WTC11 (cell line): ENCODE measurements around the gene NOTUM. TPM values are rescaled to one million over a fixed set of nuclear protein-coding genes. Genes with fewer than 3 reads are reported as not detected.

Experiments used
- ATAC-seq: fragments of 200-7000 bp; cut with Tn5 transposase; 2 replicates; pipeline ENCODE4 v1.10.0; 2021; ENCODE audit warnings: mild to moderate bottlenecking, moderate library complexity
- CTCF ChIA-PET: fragments of 300-600 bp; sonication (Branson Sonifier 250); formaldehyde crosslinking; loops from one replicate; lab custom pipeline; 2021; ENCODE audit warnings: antibody characterized with exemption; lab: Charles Lee
- POLR2A ChIA-PET: fragments of 350-600 bp; sonication (Branson Sonifier 250); formaldehyde crosslinking; loops from one replicate; lab custom pipeline; 2021; ENCODE audit warnings: antibody characterized with exemption; lab: Charles Lee
- DNase-seq: peaks from one replicate; pipeline ENCODE4 v3.0.0; 2021; ENCODE audit warnings: low spot score
- H3K27ac Mint-ChIP-seq: 2 replicates; pipeline ENCODE4 v1.8.0; 2021; ENCODE audit warnings: mixed read lengths
- H3K27me3 Mint-ChIP-seq: 2 replicates; pipeline ENCODE4 v1.8.0; 2021; ENCODE audit warnings: low read depth, mild to moderate bottlenecking, moderate library complexity, mixed read lengths
- H3K36me3 Mint-ChIP-seq: 2 replicates; pipeline ENCODE4 v1.8.0; 2021; ENCODE audit warnings: mixed read lengths
- H3K4me1 Mint-ChIP-seq: 2 replicates; pipeline ENCODE4 v1.8.0; 2022; ENCODE audit warnings: mixed read lengths
- H3K4me3 Mint-ChIP-seq: 2 replicates; pipeline ENCODE4 v1.8.0; 2021; ENCODE audit warnings: mild to moderate bottlenecking, moderate library complexity, mixed read lengths
- H3K9me3 Mint-ChIP-seq: 2 replicates; pipeline ENCODE4 v1.8.0; 2021; ENCODE audit warnings: mixed read lengths
- ATF3 ChIP-seq: sonication (generic); formaldehyde crosslinking; conservative IDR thresholded peaks from 2 replicates; pipeline ENCODE4 v1.8.1; 2022; ENCODE audit warnings: mild to moderate bottlenecking, missing genetic modification reagents
- CREB1 ChIP-seq: sonication (generic); formaldehyde crosslinking; IDR thresholded peaks from 2 replicates; pipeline ENCODE4 v1.8.0; 2023; ENCODE audit warnings: mild to moderate bottlenecking, missing genetic modification reagents
- ETV6 ChIP-seq: sonication (generic); formaldehyde crosslinking; IDR thresholded peaks from 2 replicates; pipeline ENCODE4 v1.8.1; 2022; ENCODE audit warnings: mild to moderate bottlenecking, missing genetic modification reagents
- FOXP4 ChIP-seq: sonication (generic); formaldehyde crosslinking; IDR thresholded peaks from 2 replicates; pipeline ENCODE4 v1.8.0; 2022; ENCODE audit warnings: mild to moderate bottlenecking, missing genetic modification reagents
- HMGA2 ChIP-seq: fragments of 250-450 bp; sonication (Bioruptor Pico); IDR thresholded peaks from 2 replicates; pipeline ENCODE4 v1.4.0; 2021; ENCODE audit warnings: mild to moderate bottlenecking, moderate library complexity
- HMGXB4 ChIP-seq: sonication (generic); formaldehyde crosslinking; IDR thresholded peaks from 2 replicates; pipeline ENCODE4 v1.8.1; 2023; ENCODE audit warnings: mild to moderate bottlenecking, moderate library complexity, missing genetic modification reagents
- IRF2 ChIP-seq: sonication (generic); formaldehyde crosslinking; IDR thresholded peaks from 2 replicates; pipeline ENCODE4 v1.8.0; 2022; ENCODE audit warnings: low read depth, missing genetic modification reagents, borderline replicate concordance
- JAZF1 ChIP-seq: fragments of 250-450 bp; sonication (Bioruptor Pico); IDR thresholded peaks from 2 replicates; pipeline ENCODE4 v1.9.0; 2021; ENCODE audit warnings: moderate library complexity, mild to moderate bottlenecking, inconsistent platforms
- MAX ChIP-seq: sonication (generic); formaldehyde crosslinking; IDR thresholded peaks from 2 replicates; pipeline ENCODE4 v1.8.0; 2022; ENCODE audit warnings: mild to moderate bottlenecking, missing genetic modification reagents
- ZNF423 ChIP-seq: fragments of 250-450 bp; sonication (Bioruptor Pico); IDR thresholded peaks from 2 replicates; pipeline ENCODE4 v2.1.2; 2022; ENCODE audit warnings: mild to moderate bottlenecking, moderate library complexity
- total RNA-seq: library from RNA; stranded (reverse); gene quantifications from 3 replicates; pipeline ENCODE4 v1.2.3, GENCODE V29; 2021
- TF ChIP-seq, protein P1 (sequence below): fragments of 250-450 bp; sonication (Bioruptor Pico); IDR thresholded peaks from 2 replicates; pipeline ENCODE4 v1.9.0; 2021; ENCODE audit warnings: mild to moderate bottlenecking
- TF ChIP-seq, protein P2 (sequence below): sonication (generic); formaldehyde crosslinking; IDR thresholded peaks from 2 replicates; pipeline ENCODE4 v1.8.1; 2023; ENCODE audit warnings: mild to moderate bottlenecking, missing genetic modification reagents, moderate library complexity
- TF ChIP-seq, protein P3 (sequence below): sonication (generic); formaldehyde crosslinking; IDR thresholded peaks from 2 replicates; pipeline ENCODE4 v1.8.1; 2023; ENCODE audit warnings: mild to moderate bottlenecking, missing genetic modification reagents
- TF ChIP-seq, protein P4 (sequence below): fragments of 250-450 bp; sonication (Bioruptor Pico); IDR thresholded peaks from 2 replicates; pipeline ENCODE4 v1.8.0; 2021; ENCODE audit warnings: mild to moderate bottlenecking
- TF ChIP-seq, protein P5 (sequence below): sonication (generic); formaldehyde crosslinking; IDR thresholded peaks from 2 replicates; pipeline ENCODE4 v1.8.1; 2023; ENCODE audit warnings: mild to moderate bottlenecking, missing genetic modification reagents, moderate library complexity
- TF ChIP-seq, protein P6 (sequence below): fragments of 250-450 bp; sonication (Bioruptor Pico); IDR thresholded peaks from 2 replicates; pipeline ENCODE4 v1.9.0; 2021; ENCODE audit warnings: moderate library complexity, mild to moderate bottlenecking, inconsistent platforms, borderline replicate concordance
- TF ChIP-seq, protein P7 (sequence below): sonication (generic); formaldehyde crosslinking; IDR thresholded peaks from 2 replicates; pipeline ENCODE4 v1.8.1; 2023; ENCODE audit warnings: mild to moderate bottlenecking, missing genetic modification reagents

Gene NOTUM
- total RNA-seq, 1 experiment from 2014 or later: 1.7 TPM

- TF ChIP-seq, protein P1, sequence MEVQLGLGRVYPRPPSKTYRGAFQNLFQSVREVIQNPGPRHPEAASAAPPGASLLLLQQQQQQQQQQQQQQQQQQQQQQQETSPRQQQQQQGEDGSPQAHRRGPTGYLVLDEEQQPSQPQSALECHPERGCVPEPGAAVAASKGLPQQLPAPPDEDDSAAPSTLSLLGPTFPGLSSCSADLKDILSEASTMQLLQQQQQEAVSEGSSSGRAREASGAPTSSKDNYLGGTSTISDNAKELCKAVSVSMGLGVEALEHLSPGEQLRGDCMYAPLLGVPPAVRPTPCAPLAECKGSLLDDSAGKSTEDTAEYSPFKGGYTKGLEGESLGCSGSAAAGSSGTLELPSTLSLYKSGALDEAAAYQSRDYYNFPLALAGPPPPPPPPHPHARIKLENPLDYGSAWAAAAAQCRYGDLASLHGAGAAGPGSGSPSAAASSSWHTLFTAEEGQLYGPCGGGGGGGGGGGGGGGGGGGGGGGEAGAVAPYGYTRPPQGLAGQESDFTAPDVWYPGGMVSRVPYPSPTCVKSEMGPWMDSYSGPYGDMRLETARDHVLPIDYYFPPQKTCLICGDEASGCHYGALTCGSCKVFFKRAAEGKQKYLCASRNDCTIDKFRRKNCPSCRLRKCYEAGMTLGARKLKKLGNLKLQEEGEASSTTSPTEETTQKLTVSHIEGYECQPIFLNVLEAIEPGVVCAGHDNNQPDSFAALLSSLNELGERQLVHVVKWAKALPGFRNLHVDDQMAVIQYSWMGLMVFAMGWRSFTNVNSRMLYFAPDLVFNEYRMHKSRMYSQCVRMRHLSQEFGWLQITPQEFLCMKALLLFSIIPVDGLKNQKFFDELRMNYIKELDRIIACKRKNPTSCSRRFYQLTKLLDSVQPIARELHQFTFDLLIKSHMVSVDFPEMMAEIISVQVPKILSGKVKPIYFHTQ (CRISPR knock-in tag): no peak
- TF ChIP-seq, protein P2, sequence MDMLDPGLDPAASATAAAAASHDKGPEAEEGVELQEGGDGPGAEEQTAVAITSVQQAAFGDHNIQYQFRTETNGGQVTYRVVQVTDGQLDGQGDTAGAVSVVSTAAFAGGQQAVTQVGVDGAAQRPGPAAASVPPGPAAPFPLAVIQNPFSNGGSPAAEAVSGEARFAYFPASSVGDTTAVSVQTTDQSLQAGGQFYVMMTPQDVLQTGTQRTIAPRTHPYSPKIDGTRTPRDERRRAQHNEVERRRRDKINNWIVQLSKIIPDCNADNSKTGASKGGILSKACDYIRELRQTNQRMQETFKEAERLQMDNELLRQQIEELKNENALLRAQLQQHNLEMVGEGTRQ (CRISPR knock-in tag): no peak
- TF ChIP-seq ATF3: no peak
- no peak for TF ChIP-seq HMGXB4 (CRISPR knock-in tag)
- no peak for TF ChIP-seq FOXP4 (CRISPR knock-in tag)
- TF ChIP-seq, protein P3, sequence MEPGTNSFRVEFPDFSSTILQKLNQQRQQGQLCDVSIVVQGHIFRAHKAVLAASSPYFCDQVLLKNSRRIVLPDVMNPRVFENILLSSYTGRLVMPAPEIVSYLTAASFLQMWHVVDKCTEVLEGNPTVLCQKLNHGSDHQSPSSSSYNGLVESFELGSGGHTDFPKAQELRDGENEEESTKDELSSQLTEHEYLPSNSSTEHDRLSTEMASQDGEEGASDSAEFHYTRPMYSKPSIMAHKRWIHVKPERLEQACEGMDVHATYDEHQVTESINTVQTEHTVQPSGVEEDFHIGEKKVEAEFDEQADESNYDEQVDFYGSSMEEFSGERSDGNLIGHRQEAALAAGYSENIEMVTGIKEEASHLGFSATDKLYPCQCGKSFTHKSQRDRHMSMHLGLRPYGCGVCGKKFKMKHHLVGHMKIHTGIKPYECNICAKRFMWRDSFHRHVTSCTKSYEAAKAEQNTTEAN: no peak
- H3K27ac Mint-ChIP-seq: no peak overlapping the region
- no peak for DNase-seq
- H3K4me1 Mint-ChIP-seq: no peaks in the 10 kb centered on the region
- POLR2A ChIA-PET: no interaction called here
- CTCF ChIA-PET: no interaction called here
- no peaks in the 10 kb centered on the region for H3K36me3 Mint-ChIP-seq
- ATAC-seq: no peak
- no peaks in the 10 kb centered on the region for H3K27me3 Mint-ChIP-seq
- H3K4me3 Mint-ChIP-seq: no peak overlapping the region
- H3K9me3 Mint-ChIP-seq: no peaks in the 10 kb centered on the region
Measured at GRCh38 chr17:82007228-82007494, 46.2 kb upstream of the NOTUM start.

DNA sequence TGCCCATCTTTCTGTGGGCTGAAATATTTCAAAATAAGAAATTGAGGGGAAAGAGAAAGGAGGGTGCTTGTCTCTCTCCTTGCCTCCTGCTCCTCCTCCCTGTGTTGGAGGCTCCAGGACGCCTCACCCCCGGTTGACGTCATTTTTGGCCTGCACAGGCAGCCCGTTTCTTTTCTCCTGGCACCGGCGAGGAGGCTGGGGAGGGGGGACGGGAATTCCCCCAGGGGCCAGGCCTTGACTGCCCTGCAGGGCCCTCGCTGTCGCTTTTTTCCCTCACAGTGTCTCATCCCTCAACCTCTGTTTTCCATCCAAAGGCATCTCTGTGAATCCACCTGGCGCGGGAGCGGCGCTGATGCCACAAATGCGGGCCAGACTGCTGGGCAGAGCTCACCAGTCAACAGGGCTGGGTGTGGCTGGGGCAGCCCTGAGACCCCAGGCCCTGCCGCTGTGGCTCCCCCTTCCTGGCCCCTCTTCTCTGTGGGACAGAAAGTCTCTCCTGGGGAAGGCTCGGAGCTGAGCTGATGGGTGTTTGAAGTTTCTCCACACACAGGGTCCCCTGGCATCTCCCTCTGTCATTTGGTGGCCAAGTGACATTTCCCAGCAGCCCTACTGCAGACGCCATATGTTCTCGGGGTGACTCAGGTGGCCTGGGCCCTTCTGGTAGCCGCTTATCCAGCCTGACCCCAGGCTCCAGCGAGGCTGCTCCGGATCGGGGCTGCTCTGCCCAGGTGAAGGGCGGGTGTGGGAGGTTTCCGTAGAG, 45.7 kb upstream of the NOTUM start:
- no peak for DNase-seq
- no peak for ATAC-seq
- ChIA-PET CTCF (interaction anchor here (1.3 kb wide), 1 partner anchor 230 kb away, joined by 3 read pairs; no protein-coding TSS in a partner anchor), POLR2A (no interaction called here)
- Mint-ChIP-seq H3K27ac (no peak overlapping the region), H3K9me3 (no peaks in the 10 kb centered on the region), H3K27me3 (no peaks in the 10 kb centered on the region), H3K4me1 (no peaks in the 10 kb centered on the region), H3K4me3 (no peak overlapping the region), H3K36me3 (no peaks in the 10 kb centered on the region)
- no peak for TF ChIP-seq ETV6
- TF ChIP-seq ZNF423 (CRISPR knock-in tag): no peak
- TF ChIP-seq, protein P4, sequence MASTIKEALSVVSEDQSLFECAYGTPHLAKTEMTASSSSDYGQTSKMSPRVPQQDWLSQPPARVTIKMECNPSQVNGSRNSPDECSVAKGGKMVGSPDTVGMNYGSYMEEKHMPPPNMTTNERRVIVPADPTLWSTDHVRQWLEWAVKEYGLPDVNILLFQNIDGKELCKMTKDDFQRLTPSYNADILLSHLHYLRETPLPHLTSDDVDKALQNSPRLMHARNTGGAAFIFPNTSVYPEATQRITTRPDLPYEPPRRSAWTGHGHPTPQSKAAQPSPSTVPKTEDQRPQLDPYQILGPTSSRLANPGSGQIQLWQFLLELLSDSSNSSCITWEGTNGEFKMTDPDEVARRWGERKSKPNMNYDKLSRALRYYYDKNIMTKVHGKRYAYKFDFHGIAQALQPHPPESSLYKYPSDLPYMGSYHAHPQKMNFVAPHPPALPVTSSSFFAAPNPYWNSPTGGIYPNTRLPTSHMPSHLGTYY: no peak
- TF ChIP-seq HMGA2 (CRISPR knock-in tag): no peak
- TF ChIP-seq IRF2 (CRISPR knock-in tag): no peak
- TF ChIP-seq, protein P2 (CRISPR knock-in tag): no peak
- TF ChIP-seq CREB1: no peak
- TF ChIP-seq, protein P5, sequence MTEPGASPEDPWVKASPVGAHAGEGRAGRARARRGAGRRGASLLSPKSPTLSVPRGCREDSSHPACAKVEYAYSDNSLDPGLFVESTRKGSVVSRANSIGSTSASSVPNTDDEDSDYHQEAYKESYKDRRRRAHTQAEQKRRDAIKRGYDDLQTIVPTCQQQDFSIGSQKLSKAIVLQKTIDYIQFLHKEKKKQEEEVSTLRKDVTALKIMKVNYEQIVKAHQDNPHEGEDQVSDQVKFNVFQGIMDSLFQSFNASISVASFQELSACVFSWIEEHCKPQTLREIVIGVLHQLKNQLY (CRISPR knock-in tag): no peak
- TF ChIP-seq, protein P6, sequence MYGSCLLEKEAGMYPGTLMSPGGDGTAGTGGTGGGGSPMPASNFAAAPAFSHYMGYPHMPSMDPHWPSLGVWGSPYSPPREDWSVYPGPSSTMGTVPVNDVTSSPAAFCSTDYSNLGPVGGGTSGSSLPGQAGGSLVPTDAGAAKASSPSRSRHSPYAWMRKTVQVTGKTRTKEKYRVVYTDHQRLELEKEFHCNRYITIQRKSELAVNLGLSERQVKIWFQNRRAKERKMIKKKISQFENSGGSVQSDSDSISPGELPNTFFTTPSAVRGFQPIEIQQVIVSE: no peak
- TF ChIP-seq JAZF1: no peak
- TF ChIP-seq, protein P7, sequence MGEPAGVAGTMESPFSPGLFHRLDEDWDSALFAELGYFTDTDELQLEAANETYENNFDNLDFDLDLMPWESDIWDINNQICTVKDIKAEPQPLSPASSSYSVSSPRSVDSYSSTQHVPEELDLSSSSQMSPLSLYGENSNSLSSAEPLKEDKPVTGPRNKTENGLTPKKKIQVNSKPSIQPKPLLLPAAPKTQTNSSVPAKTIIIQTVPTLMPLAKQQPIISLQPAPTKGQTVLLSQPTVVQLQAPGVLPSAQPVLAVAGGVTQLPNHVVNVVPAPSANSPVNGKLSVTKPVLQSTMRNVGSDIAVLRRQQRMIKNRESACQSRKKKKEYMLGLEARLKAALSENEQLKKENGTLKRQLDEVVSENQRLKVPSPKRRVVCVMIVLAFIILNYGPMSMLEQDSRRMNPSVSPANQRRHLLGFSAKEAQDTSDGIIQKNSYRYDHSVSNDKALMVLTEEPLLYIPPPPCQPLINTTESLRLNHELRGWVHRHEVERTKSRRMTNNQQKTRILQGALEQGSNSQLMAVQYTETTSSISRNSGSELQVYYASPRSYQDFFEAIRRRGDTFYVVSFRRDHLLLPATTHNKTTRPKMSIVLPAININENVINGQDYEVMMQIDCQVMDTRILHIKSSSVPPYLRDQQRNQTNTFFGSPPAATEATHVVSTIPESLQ: no peak
- no peak for TF ChIP-seq MAX (CRISPR knock-in tag)
